ENCODE measurements around the gene STMP1.
"Not testable (repeated sequence)": the region's sequence is repeated elsewhere in the genome, so short reads cannot be mapped to it uniquely, and the experiment has no call there.

Gene STMP1

DNA sequence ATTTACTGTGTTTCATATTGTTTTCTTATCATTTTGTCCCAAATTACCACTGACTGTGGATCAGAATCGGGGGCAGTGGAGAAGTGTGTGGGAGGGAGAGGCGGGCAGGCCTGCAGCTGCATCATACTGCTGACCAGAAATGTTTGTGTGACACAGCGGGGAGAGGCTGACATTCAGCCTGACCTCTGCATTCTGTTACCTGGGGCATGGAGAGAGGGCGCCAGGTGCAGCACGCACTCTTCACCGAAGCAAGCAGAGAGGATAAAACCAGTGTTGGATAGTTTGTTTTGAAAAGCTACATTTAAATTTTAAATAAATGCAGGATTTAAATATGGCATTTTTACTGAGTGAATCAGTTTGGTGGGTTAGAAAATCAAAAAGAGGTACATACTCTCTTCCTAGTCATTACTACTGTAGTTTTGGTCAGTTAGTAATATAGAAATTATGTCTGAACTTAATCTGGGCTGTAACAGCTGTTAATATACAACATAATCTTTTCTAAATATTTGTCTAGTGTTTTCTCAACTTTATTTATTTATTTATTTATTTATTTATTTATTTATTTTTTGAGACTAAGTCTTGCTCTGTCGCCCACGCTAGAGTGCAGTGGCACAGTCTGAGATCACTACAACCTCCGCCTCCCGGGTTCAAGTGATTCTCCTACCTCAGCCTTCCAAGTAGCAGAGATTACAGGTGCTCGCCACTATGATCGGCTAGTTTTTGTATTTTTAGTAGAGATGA lies 8.8 kb upstream of the STMP1 start:
- Histone ChIP-seq H3K9me3 (ENCODE audit: control insufficient read depth, insufficient read depth, low read length) (no peaks in the 10 kb centered on the region), H3K9ac (ENCODE audit: low read depth, low read length) (no peak overlapping the region), H3K36me3 (ENCODE audit: insufficient read depth, low read length) (no peaks in the 10 kb centered on the region), H3K4me1 (ENCODE audit: insufficient read depth, low read length) (no peaks in the 10 kb centered on the region)

DNA sequence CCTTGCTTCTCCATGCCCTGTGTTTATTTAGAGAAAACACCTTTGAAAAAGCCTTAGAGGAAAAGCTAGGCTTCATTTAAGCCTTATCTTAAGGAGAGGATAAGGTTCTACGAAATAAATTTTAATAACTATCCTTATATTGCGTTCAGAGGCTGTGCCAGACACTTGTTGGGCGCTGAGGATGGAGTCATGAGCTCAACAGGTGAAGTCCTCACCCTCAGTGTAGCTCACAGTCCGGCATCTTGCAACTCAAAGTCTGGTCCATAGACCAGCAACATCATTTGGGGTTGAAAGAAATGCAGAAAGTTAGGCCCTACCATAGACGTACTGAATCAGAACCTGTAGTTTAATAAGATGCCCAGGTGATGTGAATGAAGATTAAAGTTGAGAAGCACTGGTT lies 3.8 kb upstream of the STMP1 start:
- Histone ChIP-seq H3K4me1 (ENCODE audit: insufficient read depth, low read length) (no peaks in the 10 kb centered on the region; the same call in 1 of the 2 replicates), H3K9ac (ENCODE audit: low read depth, low read length) (no peak overlapping the region), H3K9me3 (ENCODE audit: control insufficient read depth, insufficient read depth, low read length) (no peaks in the 10 kb centered on the region), H3K36me3 (ENCODE audit: insufficient read depth, low read length) (no peaks in the 10 kb centered on the region)

DNA sequence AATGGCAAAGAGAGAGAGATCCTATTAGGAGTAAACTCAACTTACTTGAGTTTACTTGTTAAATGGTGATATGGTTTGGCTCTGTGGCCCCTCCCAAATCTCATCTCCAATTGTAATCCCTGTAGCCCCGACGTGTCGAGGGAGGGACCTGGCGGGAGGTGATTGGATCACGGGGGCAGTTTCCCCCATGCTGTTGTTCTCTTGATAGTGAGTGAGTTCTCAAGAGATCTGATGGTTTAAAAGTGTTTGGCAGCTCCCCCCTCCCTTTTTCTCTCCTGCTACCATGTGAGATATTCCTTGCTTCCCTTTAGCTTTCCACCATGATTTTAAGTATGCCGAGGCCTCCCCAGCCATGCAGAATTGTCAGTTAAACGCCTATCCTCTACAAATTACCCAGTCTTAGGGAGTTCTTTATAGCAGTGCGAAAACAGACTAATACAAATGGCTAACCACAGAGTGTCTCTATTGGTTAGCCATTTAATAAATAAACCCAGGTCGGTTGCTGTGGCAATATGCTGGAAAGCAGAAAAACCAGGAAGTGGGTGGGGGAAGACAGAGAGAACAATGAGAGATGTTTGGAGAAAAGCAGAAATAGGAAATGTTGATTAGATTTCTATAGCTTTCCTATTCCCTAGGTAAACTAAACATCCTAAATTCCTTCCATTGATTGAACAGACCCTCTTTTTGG lies 3.0 kb upstream of the STMP1 start:
- no peak overlapping the region for H3K9ac ChIP-seq (ENCODE audit: low read depth, low read length)

DNA sequence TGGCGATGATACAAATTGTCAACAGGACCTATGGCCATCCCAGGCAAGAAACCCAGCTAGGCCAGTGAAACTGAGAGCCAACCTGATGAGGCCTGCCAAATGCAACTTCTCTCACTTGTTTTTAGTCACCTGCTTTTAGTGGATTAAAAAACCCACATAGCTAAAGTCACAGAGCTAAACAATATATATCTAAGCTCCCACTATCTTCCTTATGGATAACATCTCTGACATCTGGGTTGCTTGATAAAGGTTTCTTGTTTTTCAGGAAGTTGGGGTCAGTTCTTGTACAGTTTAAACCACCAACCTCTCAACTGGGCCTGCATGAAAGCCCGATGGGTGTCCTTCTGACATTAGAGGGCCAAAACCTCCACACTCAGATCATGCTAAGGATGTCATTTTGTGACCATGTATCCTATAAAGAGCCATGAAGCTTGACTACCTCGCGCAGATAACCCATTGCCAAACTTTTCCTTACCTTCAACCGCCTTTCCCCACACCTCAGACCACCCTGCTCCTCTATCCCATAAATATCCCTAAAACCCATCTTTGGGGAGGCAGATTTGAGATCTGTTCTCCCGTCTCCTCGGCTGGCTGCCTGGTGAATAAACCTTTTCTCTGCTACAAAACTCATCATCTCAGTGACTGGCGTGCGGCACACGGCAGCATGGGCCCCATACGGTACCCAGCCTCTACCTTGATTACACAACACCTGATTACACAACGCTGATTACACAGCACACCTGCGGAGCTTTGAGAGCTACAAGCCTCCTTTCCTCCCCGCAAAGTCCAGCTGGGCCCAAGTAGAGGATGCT lies 797 bp upstream of the STMP1 start:
- Histone ChIP-seq H3K9me3 (ENCODE audit: control insufficient read depth, insufficient read depth, low read length) (no peaks in the 10 kb centered on the region), H3K4me1 (ENCODE audit: insufficient read depth, low read length) (no peaks in the 10 kb centered on the region; the same call in 1 of the 2 replicates), H3K36me3 (ENCODE audit: insufficient read depth, low read length) (no peaks in the 10 kb centered on the region; the same call in 1 of the 2 replicates), H3K9ac (ENCODE audit: low read depth, low read length) (peak overlapping the region; percentile 86)

More for the DNA sequence above, 3.0 kb upstream of the STMP1 start:
- Histone ChIP-seq H3K9me3 (ENCODE audit: control insufficient read depth, insufficient read depth, low read length) (no peaks in the 10 kb centered on the region), H3K36me3 (ENCODE audit: insufficient read depth, low read length) (no peaks in the 10 kb centered on the region), H3K4me1 (ENCODE audit: insufficient read depth, low read length) (no peaks in the 10 kb centered on the region; the same call in 1 of the 2 replicates)

DNA sequence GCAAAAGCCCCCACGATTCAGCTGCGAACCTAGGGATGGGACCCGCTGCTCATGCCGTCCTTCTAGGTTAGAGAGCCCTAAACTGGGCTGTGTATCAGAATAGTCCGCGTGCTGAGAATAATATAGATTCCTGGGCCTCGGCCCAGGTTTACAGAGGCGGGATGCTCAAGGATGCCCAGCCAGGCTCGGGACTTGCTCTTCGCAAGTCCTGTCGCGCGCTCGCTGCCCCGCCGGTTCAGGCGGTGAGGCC lies 266 bp upstream of the STMP1 start:
- Histone ChIP-seq H3K9me3 (ENCODE audit: control insufficient read depth, insufficient read depth, low read length) (no peaks in the 10 kb centered on the region), H3K9ac (ENCODE audit: low read depth, low read length) (peak overlapping the region; percentile 86; the same call in 1 of the 2 replicates), H3K4me1 (ENCODE audit: insufficient read depth, low read length) (no peaks in the 10 kb centered on the region; the same call in 1 of the 2 replicates), H3K36me3 (ENCODE audit: insufficient read depth, low read length) (no peaks in the 10 kb centered on the region; the same call in 1 of the 2 replicates)

DNA sequence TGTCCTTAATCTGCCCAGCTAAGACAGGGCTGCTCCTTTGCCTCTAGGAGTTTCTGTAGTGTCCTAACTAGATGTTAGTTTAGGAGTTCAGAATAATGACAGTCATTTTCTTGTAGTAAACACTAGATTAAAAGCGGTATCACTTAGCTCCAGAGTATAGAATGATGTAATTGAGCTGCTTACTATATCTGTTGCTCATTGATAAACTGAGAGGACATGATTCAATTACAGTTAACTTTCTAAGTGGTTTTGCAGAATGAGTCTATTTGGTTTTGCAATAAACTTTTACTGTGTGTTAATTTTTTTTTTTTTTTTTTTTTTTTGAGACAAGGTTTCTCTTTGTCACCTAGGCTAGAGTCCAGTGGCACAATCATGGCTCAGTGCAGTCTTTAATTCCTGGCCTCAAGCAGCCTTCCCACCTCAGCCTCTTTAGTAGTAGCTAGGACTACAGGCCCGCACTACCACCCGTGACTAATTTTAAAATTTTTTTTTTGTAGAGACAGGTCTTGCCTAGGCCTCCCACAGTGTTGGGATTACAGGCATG lies 1.8 kb downstream of the STMP1 start:
- Histone ChIP-seq H3K36me3 (ENCODE audit: insufficient read depth, low read length) (no peaks in the 10 kb centered on the region; the same call in 1 of the 2 replicates), H3K4me1 (ENCODE audit: insufficient read depth, low read length) (no peaks in the 10 kb centered on the region; the same call in 1 of the 2 replicates), H3K9me3 (ENCODE audit: control insufficient read depth, insufficient read depth, low read length) (no peaks in the 10 kb centered on the region), H3K9ac (ENCODE audit: low read depth, low read length) (no peak overlapping the region)

DNA sequence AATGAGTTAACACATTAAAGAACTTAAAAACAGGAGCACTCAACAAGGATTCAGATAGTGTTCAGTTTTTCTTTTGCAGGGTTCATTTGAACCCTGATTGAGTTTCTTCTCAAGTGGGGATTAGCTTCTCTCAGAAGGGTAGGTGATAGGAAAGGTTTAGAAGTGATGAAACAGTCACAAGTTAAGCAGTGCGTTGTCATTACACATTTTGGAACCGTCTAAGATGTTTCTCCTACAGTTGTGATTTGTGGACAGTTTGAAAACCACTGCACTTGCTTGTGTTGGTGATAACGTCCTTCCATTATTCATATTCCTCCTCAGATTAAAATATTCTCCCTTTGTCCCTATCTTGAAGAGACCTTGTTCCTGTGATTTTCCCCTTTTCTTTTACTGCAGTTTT lies 2.7 kb downstream of the STMP1 start:
- H3K9ac ChIP-seq (ENCODE audit: low read depth, low read length) = no peak overlapping the region
- H3K9me3 ChIP-seq (ENCODE audit: control insufficient read depth, insufficient read depth, low read length) = no peaks in the 10 kb centered on the region
- H3K4me1 ChIP-seq (ENCODE audit: insufficient read depth, low read length) = no peaks in the 10 kb centered on the region
- H3K36me3 ChIP-seq (ENCODE audit: insufficient read depth, low read length) = no peaks in the 10 kb centered on the region; the same call in 1 of the 2 replicates

DNA sequence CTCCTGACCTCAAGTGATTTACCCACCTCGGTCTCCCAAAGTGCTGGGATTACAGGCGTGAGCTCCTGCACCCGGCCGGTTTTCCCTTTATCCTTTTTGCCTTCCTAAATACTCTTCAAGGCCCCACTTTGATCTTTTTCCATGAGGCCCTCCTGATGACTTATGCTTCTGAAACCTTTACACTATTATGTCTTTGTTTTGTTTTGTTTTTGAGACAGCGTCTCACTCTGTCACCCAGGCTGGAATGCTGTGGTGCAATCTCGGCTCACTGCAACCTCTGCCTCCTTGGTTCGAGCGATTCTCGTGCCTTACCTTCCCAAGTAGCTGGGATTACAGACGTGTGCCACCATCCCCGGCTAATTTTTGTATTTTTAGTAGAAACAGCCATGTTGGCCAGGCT lies 3.8 kb downstream of the STMP1 start:
- no peaks in the 10 kb centered on the region for H3K4me1 ChIP-seq (ENCODE audit: insufficient read depth, low read length)
- no peaks in the 10 kb centered on the region; the same call in 1 of the 2 replicates for H3K36me3 ChIP-seq (ENCODE audit: insufficient read depth, low read length)
- H3K9me3 ChIP-seq (ENCODE audit: control insufficient read depth, insufficient read depth, low read length) = no peaks in the 10 kb centered on the region
- H3K9ac ChIP-seq (ENCODE audit: low read depth, low read length) = no peak overlapping the region

DNA sequence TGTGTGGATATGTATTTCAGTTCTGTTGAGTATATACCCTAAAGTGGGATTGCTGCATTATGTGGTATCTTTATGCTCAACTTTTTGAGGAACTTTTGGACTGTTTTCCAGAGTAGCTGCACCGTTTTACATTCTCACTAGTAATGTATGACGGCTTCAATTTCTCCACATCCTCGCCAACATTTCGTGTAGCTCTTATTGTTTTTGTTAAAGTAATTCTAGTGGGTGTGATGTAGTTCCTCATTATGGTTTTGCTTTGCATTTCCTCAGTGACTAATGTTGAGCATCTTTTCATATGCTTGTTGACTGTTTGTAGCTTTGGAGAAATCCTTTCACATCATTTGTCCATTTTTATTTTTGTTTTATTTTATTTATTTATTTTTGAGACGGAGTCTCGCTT lies 4.5 kb downstream of the STMP1 start:
- Histone ChIP-seq H3K9me3 (ENCODE audit: control insufficient read depth, insufficient read depth, low read length) (no peaks in the 10 kb centered on the region), H3K36me3 (ENCODE audit: insufficient read depth, low read length) (no peaks in the 10 kb centered on the region; the same call in 1 of the 2 replicates), H3K9ac (ENCODE audit: low read depth, low read length) (no peak overlapping the region), H3K4me1 (ENCODE audit: insufficient read depth, low read length) (no peaks in the 10 kb centered on the region)

DNA sequence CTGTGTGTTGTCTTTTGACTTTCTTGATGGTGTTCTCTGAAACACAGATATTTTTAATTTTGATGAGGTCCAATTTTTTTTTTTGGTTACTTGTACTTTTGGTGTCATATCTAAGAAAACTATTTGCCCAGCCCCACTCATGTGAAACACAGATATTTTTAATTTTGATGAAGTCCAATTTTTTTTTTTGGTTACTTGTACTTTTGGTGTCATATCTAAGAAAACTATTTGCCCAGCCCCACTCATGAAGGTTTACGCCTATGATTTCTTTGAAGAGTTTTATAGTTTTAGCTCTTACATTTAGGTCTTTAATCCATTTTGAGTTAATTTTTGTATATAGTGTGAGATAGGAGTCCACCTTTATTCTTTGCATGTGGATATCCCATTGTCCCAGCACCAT lies 5.3 kb downstream of the STMP1 start:
- not testable (repeated sequence) for H3K36me3 ChIP-seq (ENCODE audit: insufficient read depth, low read length); H3K4me1 ChIP-seq (ENCODE audit: insufficient read depth, low read length); H3K9me3 ChIP-seq (ENCODE audit: control insufficient read depth, insufficient read depth, low read length); H3K9ac ChIP-seq (ENCODE audit: low read depth, low read length)

DNA sequence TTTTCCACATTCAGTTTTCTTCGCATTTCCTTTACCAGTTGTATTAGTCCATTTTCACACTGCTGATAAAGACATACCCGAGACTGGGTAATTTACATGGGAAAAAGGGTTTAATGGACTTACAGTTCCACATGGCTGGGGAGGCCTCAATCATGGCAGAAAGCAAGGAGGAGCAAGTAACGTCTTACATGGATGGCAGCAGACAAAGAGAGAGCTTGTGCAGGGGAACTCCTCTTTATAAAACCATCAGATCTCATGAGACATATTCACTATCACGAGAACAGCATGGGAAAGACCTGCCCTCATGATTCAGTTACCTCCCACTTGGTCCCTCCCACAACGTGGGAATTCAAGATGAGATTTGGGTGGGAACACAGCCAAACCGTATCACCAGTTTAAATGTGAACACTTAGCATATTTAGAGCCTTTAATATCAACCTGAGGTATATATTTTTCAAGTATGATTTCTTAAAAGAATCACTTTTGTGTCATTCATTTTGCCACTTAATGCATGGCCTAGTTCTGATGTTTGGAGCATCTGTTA lies 6.6 kb downstream of the STMP1 start:
- H3K9me3 ChIP-seq (ENCODE audit: control insufficient read depth, insufficient read depth, low read length); H3K36me3 ChIP-seq (ENCODE audit: insufficient read depth, low read length); H3K9ac ChIP-seq (ENCODE audit: low read depth, low read length); H3K4me1 ChIP-seq (ENCODE audit: insufficient read depth, low read length): not testable (repeated sequence)

DNA sequence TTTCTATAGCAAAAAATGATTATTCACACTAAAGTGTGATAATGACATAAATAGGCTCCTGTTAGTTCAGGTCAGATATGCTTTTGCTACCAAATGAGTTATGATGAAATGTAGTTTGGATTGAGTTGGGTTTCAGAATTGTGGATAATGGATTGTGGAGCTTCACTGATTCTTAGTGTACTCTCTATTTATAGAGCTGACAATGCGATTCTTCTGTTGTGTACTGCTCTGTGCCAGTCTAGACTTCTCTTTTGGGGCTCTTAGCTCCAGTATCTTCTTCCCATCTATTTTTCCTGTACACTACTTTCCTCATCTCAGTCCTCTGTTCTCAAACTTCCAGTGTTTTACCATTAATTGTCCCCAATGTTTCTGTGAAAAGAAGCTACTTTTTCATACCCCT lies 7.5 kb downstream of the STMP1 start:
- H3K9ac ChIP-seq (ENCODE audit: low read depth, low read length) = no peak overlapping the region
- peaks cover 3% of the 10 kb centered on the region for H3K36me3 ChIP-seq (ENCODE audit: insufficient read depth, low read length)
- H3K4me1 ChIP-seq (ENCODE audit: insufficient read depth, low read length) = 0 out of 2 replicates have a peak, but pooled peaks cover 6% of the 10 kb centered on the region
- no peaks in the 10 kb centered on the region for H3K9me3 ChIP-seq (ENCODE audit: control insufficient read depth, insufficient read depth, low read length)

DNA sequence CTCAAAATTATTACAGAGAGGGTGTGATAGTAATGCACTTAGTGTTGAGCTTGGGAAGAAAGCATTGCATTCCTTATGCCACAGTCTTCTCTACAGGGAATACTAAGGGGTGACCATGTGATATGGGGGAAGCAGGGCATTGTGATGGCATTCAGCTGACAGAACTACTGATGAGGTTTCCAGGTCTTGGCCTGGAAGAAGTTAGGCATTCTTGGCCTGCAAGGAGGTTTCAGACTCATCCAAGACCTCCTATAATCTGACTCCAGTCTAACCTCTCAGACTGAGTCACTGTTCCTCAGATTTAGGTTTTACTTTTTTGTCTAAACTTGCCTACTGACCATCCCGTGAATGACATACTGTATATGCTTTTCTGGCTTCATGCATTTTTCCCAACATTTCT lies 7.9 kb downstream of the STMP1 start:
- no peak overlapping the region for H3K9ac ChIP-seq (ENCODE audit: low read depth, low read length)
- 0 out of 2 replicates have a peak, but pooled peaks cover 6% of the 10 kb centered on the region for H3K4me1 ChIP-seq (ENCODE audit: insufficient read depth, low read length)
- H3K36me3 ChIP-seq (ENCODE audit: insufficient read depth, low read length) = peaks cover 3% of the 10 kb centered on the region
- H3K9me3 ChIP-seq (ENCODE audit: control insufficient read depth, insufficient read depth, low read length) = no peaks in the 10 kb centered on the region

All from ES-I3 (cell line).